ENCODE measurements around the gene TET2. TPM values are rescaled to one million over a fixed set of nuclear protein-coding genes. Genes with fewer than 3 reads are reported as not detected.

TET2 gene
- total RNA-seq = 6.9 and 7.2 TPM in 2 replicates

GRCh38 chr4:105146276-105147015 is at the start of gene TET2:
Gene TET2 (plus strand): TSS chr4:105146876. CDS start chr4:105233943, 87,067 bp downstream.

Measured in mammary microvascular endothelial cell (primary cell).